Activated CD4-positive, alpha-beta T cell treated with anti-CD3 and anti-CD28 coated beads, Interleukin-10, Interleukin-2, amounts not matched to agents 100 ng/mL and 50 ng/mL, durations not matched to agents 16 hours and 8 hours (primary cell): ENCODE data around the gene KCNE2.
"Not testable (repeated sequence)": the region's sequence is repeated elsewhere in the genome, so short reads cannot be mapped to it uniquely, and the experiment has no call there.

Experiments
- DNase-seq: peaks from one replicate; pipeline ENCODE4 v3.0.0-alpha.2; 2020

Gene KCNE2

GRCh38 chr21:34354836-34355235, 9.0 kb upstream of the KCNE2 start:
- no peak for DNase-seq

- no peak for DNase-seq
These were observed 8.2 kb upstream of the KCNE2 start for GRCh38 chr21:34355570-34355969.

- DNase-seq, result no peak
These were observed 5.9 kb upstream of the KCNE2 start for GRCh38 chr21:34357889-34358288.

- no peak for DNase-seq
These were observed 4.9 kb upstream of the KCNE2 start for GRCh38 chr21:34358866-34359265.

GRCh38 chr21:34360488-34361241, 3.1 kb upstream of the KCNE2 start:
- no peak for DNase-seq

- no peak for DNase-seq
These were observed 1.7 kb upstream of the KCNE2 start for GRCh38 chr21:34362136-34362444.

- no peak for DNase-seq
These were observed 1.1 kb upstream of the KCNE2 start for GRCh38 chr21:34362670-34363069.

GRCh38 chr21:34364921-34365320, 1.1 kb downstream of the KCNE2 start:
- no peak for DNase-seq

GRCh38 chr21:34365809-34366208, 2.0 kb downstream of the KCNE2 start:
- no peak for DNase-seq

- peak; percentile 54 for DNase-seq
These were observed 3.6 kb downstream of the KCNE2 start for GRCh38 chr21:34367320-34367935.

- peak; percentile 10 for DNase-seq
These were observed 5.9 kb downstream of the KCNE2 start for GRCh38 chr21:34369741-34370140.

GRCh38 chr21:34372321-34372720, 8.5 kb downstream of the KCNE2 start:
- DNase-seq, result no peak

GRCh38 chr21:34374462-34374861, 10.7 kb downstream of the KCNE2 start:
- not testable (repeated sequence) for DNase-seq

GRCh38 chr21:34374940-34375618, 11.3 kb downstream of the KCNE2 start, which contains the start of gene SMIM11:
Gene SMIM11, plus strand, starts transcription at chr21:34375507. Its CDS starts 3,998 bp downstream, at chr21:34379505.
- not testable (repeated sequence) for DNase-seq

GRCh38 chr21:34375619-34375972, 11.8 kb downstream of the KCNE2 start:
- DNase-seq, result not testable (repeated sequence)

- not testable (repeated sequence) for DNase-seq
These were observed 19.3 kb downstream of the KCNE2 start for GRCh38 chr21:34383138-34383537.

- DNase-seq, result not testable (repeated sequence)
These were observed 20.1 kb downstream of the KCNE2 start for GRCh38 chr21:34383724-34384415.

GRCh38 chr21:34400522-34400921, 36.7 kb downstream of the KCNE2 start:
- not testable (repeated sequence) for DNase-seq

- not testable (repeated sequence) for DNase-seq
These were observed 40.9 kb downstream of the KCNE2 start for GRCh38 chr21:34404742-34405141.

GRCh38 chr21:34405686-34406085, 41.9 kb downstream of the KCNE2 start:
- DNase-seq, result not testable (repeated sequence)

- DNase-seq, result not testable (repeated sequence)
These were observed 42.3 kb downstream of the KCNE2 start for GRCh38 chr21:34406102-34406501.

GRCh38 chr21:34406676-34407075, 42.9 kb downstream of the KCNE2 start:
- DNase-seq, result not testable (repeated sequence)

GRCh38 chr21:34407294-34407693, 43.5 kb downstream of the KCNE2 start:
- DNase-seq, result not testable (repeated sequence)
